Astrocyte of the cerebellum (primary cell): ENCODE data around the gene OBSCN.

ENCODE experiments used
- DNase-seq: peaks from one replicate; pipeline ENCODE4 v3.0.0-alpha.2; 2011; ENCODE audit warnings: low read depth
- H3K4me3 ChIP-seq: 2 replicates; pipeline ENCODE4 v1.5.1; 2011; ENCODE audit warnings: mild to moderate bottlenecking, low read depth, low read length, moderate library complexity
- CTCF ChIP-seq: IDR thresholded peaks from 2 replicates; pipeline ENCODE4 v1.5.1; 2012; ENCODE audit warnings: low read length, low read depth, moderate library complexity, mild to moderate bottlenecking; ENCODE audit errors: missing control alignments
- in situ Hi-C: cut with HindIII; loops from 2 replicates; pipeline ENCODE4 v1.10.0; 2017; ENCODE audit warnings: low sequenced_read_pairs

The OBSCN gene

GRCh38 chr1:228304766-228305395 is 97.0 kb downstream of the OBSCN start:
- DNase-seq, result no peak

GRCh38 chr1:228305721-228306152 is 97.9 kb downstream of the OBSCN start:
- in situ Hi-C loops, result no loop called here
- H3K4me3 ChIP-seq, result no peak overlapping the region
- TF ChIP-seq CTCF, result no peak
- DNase-seq, result no peak

More at GRCh38 chr1:228304766-228305395, 97.0 kb downstream of the OBSCN start:
- no peak for TF ChIP-seq CTCF
- H3K4me3 ChIP-seq, result no peak overlapping the region
- in situ Hi-C loops, result no loop called here

- in situ Hi-C loops, result no loop called here
- TF ChIP-seq CTCF, result no peak
- DNase-seq, result no peak
- no peak overlapping the region for H3K4me3 ChIP-seq
Observed at GRCh38 chr1:228306275-228307217, 98.7 kb downstream of the OBSCN start.

- no peak overlapping the region for H3K4me3 ChIP-seq
- in situ Hi-C loops, result no loop called here
- DNase-seq, result no peak
- no peak for TF ChIP-seq CTCF
Observed at GRCh38 chr1:228307218-228308023, 99.6 kb downstream of the OBSCN start.

GRCh38 chr1:228308085-228308601 is 100.3 kb downstream of the OBSCN start:
- H3K4me3 ChIP-seq, result no peak overlapping the region
- in situ Hi-C loops, result no loop called here
- DNase-seq, result no peak
- TF ChIP-seq CTCF, result no peak
